Uterus (tissue), 4 donors: ENCODE data around the gene PPFIBP1. TPM values are rescaled to one million over a fixed set of nuclear protein-coding genes. Genes with fewer than 3 reads are reported as not detected.

Source experiments
- DNase-seq, 2 donors: peaks; one replicate each; pipeline ENCODE4 v3.0.0-alpha.2; 2019 to 2020
- H3K27ac ChIP-seq, 2 donors: fragments of 200-600 bp; sonication (generic); 1 replicate in 1 of 2; 2 replicates in 1 of 2; pipeline ENCODE4 v1.5.1; 2016 to 2018
- H3K27me3 ChIP-seq, 2 donors: fragments of 200-600 bp; sonication (generic); one replicate each; pipeline ENCODE4 v1.5.1; 2018 to 2019; ENCODE audit warnings: control low read depth in 1 of 2
- H3K36me3 ChIP-seq, 2 donors: fragments of 200-600 bp; sonication (generic); one replicate each; pipeline ENCODE4 v1.5.1; 2019; ENCODE audit warnings: control low read depth in 1 of 2
- H3K4me1 ChIP-seq, 2 donors: fragments of 200-600 bp; sonication (generic); one replicate each; pipeline ENCODE4 v1.5.1; 2018 to 2019; ENCODE audit warnings: control low read depth in 1 of 2
- H3K4me3 ChIP-seq, 2 donors: fragments of 200-600 bp; sonication (generic); 1 replicate in 1 of 2; 2 replicates in 1 of 2; pipeline ENCODE4 v1.5.1; 2018 to 2019; ENCODE audit warnings: mild to moderate bottlenecking in 1 of 2
- H3K9me3 ChIP-seq, 2 donors: fragments of 200-600 bp; sonication (generic); one replicate each; pipeline ENCODE4 v1.5.1; 2019; ENCODE audit warnings: control low read depth in 1 of 2
- POLR2A ChIP-seq, 2 donors: fragments of 450-650 bp; IDR thresholded peaks; one replicate each; pipeline ENCODE4 v1.6.1; 2016; ENCODE audit warnings: antibody characterized with exemption in 2 of 2, mild to moderate bottlenecking in 1 of 2, moderate library complexity in 1 of 2
- intact Hi-C: fragments of 100-400 bp; cut with DNase I; formaldehyde crosslinking; loops from one replicate; pipeline ENCODE4 v1.15.1; 2023; ENCODE audit warnings: low total_unique reads
- total RNA-seq, 4 donors: library from RNA; depleted of rRNA in 3 of 4; stranded (reverse); fragments of >200 nt in 3 of 4; gene quantifications; one replicate each; pipeline versions ENCODE4 v1.1.0 to v1.2.4, GENCODE V29; 2014 to 2023
- TF ChIP-seq, protein P1 (sequence below), 4 experiments: fragments of 200-600 bp in 2 of 4; fragments of 450-650 bp in 2 of 4; sonication (generic) in 2 of 4; IDR thresholded peaks; one replicate each; pipeline ENCODE4 v1.5.1; 2016 to 2019; ENCODE audit warnings: antibody characterized with exemption in 4 of 4, mild to moderate bottlenecking in 2 of 4, moderate library complexity in 1 of 4
- donor health status: DM: yes; HTN: yes; CAD: no.

Gene PPFIBP1
- total RNA-seq, 4 donors from 2014 or later = 43.8 to 139 (median 82.7) TPM

DNA sequence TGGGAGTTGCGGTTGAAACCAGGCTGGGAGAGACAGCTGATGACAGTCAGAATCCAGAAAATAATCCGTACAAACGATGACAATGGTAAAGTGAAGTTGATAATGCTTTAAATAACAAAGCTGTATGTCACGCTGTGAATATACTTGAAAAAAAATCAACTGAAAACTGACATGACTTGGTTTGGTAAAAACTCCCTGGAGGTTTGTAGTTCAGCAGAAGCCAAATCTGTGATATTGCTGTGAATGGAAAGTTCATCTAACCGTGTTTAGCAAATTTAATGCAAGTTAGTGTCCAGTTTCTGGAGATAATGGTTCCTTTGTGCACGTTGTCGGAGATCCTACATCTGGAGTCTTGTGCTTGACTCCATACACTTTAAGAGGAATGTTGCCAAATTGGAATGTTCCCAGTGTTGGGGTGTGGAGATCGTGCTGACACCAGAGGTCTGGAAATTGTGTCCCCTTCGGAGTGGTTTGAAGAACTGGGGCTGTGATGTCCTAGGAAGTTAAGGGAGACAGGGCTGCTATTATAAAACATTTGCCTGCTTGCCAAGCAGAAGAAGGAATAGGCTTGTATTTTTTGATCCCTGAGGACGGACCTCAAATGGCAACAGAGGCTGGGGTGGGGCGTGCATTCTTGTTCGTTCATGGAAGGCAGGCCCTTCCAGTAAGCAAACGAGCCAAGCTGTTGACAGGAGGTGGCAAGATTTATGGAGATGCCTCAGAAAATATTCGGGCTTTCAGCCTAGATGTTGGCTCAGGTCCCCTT, 30.6 kb downstream of the PPFIBP1 start:
- TF ChIP-seq POLR2A (IDR thresholded peaks at IDR 0.05) = no peak
- peak; percentile 65 to 66 for DNase-seq
- no peaks in the 10 kb centered on the region for H3K36me3 ChIP-seq
- no peaks in the 10 kb centered on the region for H3K27me3 ChIP-seq
- H3K27ac ChIP-seq = peak overlapping the region; percentile 70 to 76
- H3K4me1 ChIP-seq = peaks cover 11 to 15% of the 10 kb centered on the region in 2 donors
- intact Hi-C loops = no loop called here
- H3K4me3 ChIP-seq = peak overlapping the region in 1 of 2 donors; percentile 17
- no peaks in the 10 kb centered on the region for H3K9me3 ChIP-seq

DNA sequence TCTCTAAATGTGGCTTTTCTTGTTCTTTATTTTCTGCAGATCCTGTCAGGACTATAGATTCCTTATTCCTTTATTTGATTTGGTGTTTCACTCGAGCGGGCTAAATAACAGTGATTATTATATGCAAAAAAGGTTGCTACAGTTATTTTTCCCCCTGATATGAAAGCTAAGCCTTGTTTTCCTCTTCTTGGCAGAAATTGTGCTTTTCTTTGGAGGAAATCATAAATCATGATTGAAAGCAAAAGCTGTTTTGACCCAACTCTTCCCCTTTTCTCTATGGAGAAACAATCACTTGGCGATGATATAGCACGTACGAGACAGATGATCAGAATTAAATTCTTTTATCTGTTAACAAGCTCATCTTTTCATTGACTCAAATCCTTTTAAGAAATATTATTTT, 31.4 kb downstream of the PPFIBP1 start:
- no peak for DNase-seq
- no peaks in the 10 kb centered on the region for H3K36me3 ChIP-seq
- H3K27ac ChIP-seq = peak overlapping the region; percentile 70 to 76
- intact Hi-C loops = no loop called here
- no peaks in the 10 kb centered on the region for H3K9me3 ChIP-seq
- no peaks in the 10 kb centered on the region for H3K27me3 ChIP-seq
- H3K4me3 ChIP-seq = peak overlapping the region in 1 of 2 donors; percentile 17
- TF ChIP-seq, protein P1, sequence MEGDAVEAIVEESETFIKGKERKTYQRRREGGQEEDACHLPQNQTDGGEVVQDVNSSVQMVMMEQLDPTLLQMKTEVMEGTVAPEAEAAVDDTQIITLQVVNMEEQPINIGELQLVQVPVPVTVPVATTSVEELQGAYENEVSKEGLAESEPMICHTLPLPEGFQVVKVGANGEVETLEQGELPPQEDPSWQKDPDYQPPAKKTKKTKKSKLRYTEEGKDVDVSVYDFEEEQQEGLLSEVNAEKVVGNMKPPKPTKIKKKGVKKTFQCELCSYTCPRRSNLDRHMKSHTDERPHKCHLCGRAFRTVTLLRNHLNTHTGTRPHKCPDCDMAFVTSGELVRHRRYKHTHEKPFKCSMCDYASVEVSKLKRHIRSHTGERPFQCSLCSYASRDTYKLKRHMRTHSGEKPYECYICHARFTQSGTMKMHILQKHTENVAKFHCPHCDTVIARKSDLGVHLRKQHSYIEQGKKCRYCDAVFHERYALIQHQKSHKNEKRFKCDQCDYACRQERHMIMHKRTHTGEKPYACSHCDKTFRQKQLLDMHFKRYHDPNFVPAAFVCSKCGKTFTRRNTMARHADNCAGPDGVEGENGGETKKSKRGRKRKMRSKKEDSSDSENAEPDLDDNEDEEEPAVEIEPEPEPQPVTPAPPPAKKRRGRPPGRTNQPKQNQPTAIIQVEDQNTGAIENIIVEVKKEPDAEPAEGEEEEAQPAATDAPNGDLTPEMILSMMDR (IDR thresholded peaks at IDR 0.05) = no peak
- TF ChIP-seq POLR2A (IDR thresholded peaks at IDR 0.05) = no peak
- peaks cover 10 to 11% of the 10 kb centered on the region in 2 donors for H3K4me1 ChIP-seq

DNA sequence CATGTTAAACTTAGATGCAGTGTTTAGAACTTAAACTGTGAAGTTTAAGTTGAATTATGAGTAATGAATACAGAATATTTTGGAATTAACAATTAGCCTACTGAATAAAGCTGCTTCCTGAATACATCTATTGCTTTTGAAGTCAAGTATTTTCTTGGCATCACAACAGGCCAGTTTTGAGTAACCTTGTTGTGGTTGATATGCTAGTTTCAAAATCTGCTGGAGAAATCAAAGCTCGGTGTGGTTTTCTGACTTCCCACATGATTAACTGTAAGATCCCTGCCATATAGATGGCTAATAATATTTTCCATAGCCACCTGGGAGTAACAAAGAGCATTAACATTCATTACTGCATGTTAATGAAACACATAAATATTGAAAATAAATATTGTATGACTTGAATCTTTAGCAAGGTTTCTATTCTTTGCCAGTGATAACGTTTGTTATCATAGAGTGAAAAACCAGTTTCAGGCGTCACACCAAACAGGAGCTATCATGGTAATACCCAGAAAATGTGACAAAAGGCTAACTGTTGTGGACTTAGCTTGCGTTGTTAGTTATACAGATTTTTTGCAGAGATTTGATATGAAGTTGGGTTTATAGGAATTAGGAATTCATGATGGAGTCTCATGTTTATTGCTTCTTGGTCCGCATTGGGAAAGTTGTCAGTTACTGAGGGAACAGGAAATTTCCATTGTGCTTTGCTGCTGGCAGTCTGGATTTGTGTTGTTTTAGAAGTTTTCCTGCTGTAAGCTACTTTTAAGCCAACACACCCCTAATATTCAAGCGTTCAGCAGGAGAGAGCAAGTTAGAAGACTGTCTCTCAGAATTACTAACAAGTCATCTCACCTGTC, 32.1 kb downstream of the PPFIBP1 start:
- intact Hi-C loops = no loop called here
- peak overlapping the region; percentile 70 to 76 for H3K27ac ChIP-seq
- no peak overlapping the region for H3K4me3 ChIP-seq
- H3K36me3 ChIP-seq = no peaks in the 10 kb centered on the region
- H3K4me1 ChIP-seq = peaks cover 7 to 11% of the 10 kb centered on the region in 2 donors
- H3K27me3 ChIP-seq = no peaks in the 10 kb centered on the region
- DNase-seq = no peak
- TF ChIP-seq, protein P1 (IDR thresholded peaks at IDR 0.05) = no peak
- TF ChIP-seq POLR2A (IDR thresholded peaks at IDR 0.05) = no peak
- no peaks in the 10 kb centered on the region for H3K9me3 ChIP-seq

DNA sequence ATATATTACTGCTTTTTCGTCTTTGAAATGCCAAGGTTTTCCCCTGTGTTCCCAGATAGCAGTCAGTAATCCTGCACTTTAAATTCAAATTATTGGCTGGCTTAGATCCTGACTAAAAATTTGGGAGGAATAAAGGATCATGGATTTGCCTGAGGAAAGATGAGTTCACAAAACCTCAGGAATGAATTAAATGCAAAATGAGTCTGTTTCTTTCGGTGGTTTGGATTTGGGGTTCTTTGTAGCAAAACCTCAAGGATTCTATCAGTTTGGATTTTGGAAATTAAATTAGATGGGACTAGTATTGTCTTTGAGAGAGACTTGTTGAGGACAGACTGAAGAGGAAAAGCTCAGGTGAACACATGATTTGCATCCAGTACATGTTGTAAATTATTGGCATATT, 36.1 kb downstream of the PPFIBP1 start:
- H3K4me3 ChIP-seq = no peak overlapping the region
- no peak overlapping the region for H3K27ac ChIP-seq
- no peaks in the 10 kb centered on the region for H3K36me3 ChIP-seq
- peaks cover 0 to 6% of the 10 kb centered on the region in 2 donors for H3K4me1 ChIP-seq
- intact Hi-C loops = no loop called here
- no peak for DNase-seq
- H3K27me3 ChIP-seq = no peaks in the 10 kb centered on the region
- no peak for TF ChIP-seq POLR2A (IDR thresholded peaks at IDR 0.05)
- TF ChIP-seq, protein P1 (IDR thresholded peaks at IDR 0.05) = no peak
- H3K9me3 ChIP-seq = no peaks in the 10 kb centered on the region

DNA sequence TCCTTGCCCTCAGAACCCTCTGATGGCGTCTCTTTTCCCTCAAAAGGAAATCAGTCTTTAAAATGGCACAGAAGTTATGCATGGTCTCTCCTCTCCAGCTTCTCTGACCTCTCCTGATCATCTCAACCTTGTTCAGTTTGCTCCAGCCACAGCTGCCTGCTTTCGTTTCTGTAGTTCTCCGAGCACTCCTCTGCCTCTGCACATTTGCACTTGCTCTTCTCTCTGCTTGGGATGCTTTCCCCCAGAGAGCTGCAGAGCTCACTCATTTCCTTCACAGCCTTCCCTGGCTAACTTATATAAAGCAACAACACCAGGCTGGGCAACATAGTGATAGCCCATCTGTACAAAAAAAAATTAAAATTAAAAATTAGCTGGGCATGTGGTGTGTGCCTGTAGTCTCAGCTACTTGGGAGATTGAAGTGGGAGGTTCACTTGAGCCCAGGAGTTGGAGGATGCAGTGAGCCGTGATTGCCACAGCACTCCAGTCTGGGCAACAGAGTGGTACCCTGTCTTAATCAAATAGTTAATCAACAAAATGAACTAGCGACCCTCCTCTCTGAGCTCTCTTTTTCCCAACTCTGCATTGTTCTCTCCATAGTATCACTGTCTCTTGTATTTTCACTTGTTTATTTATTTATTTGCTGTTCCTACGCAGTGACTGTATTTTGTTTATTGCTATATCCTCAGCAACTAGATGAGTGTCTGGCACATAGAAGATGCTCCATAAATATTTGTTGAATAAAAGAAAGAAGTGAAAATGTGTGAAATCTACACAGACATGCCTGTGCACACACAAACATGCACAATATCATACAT, 37.7 kb downstream of the PPFIBP1 start:
- intact Hi-C loops = no loop called here
- Histone ChIP-seq H3K4me1 (peaks cover 0 to 6% of the 10 kb centered on the region in 2 donors), H3K27ac (peak overlapping the region; percentile 6 to 9)

More for the DNA sequence above, 37.7 kb downstream of the PPFIBP1 start:
- no peak for DNase-seq
- TF ChIP-seq, protein P1 (IDR thresholded peaks at IDR 0.05) = no peak
- H3K36me3 ChIP-seq = no peaks in the 10 kb centered on the region
- H3K9me3 ChIP-seq = no peaks in the 10 kb centered on the region
- H3K4me3 ChIP-seq = no peak overlapping the region
- H3K27me3 ChIP-seq = no peaks in the 10 kb centered on the region
